ENCODE measurements around the gene SPRR1A.

Gene SPRR1A, protein sequence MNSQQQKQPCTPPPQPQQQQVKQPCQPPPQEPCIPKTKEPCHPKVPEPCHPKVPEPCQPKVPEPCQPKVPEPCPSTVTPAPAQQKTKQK

DNA sequence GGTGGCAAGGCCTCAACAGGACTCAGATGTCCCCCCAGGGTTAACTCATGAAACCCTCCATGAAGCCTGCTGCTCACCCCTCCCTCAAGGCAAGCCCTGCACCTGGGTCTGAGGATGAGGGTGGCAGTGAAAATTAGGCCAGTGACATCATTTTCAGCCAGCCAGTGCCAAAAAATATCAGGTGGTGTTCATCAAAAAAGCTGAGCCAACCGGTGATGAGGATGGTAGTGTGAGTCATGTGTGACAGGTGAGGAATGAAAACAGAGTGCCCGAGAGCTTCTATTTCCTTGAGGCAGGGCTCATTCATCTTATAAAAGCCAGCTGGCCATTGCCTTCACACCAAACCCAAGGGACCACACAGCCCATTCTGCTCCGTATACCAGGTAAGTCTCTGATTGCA, at the start of gene SPRR1A:
TSS of gene SPRR1A (plus strand) at position 339 of the 400 bp plus-strand sequence. CDS start 1,150 bp downstream, outside the sequence.
- Mint-ChIP-seq H3K4me1 (peaks cover 8% of the 10 kb centered on the region), H3K27ac (no peak within 1 kb of the TSS), H3K4me3 (no peak within 1 kb of the TSS), H3K9me3 (no peaks in the 10 kb centered on the region), H3K27me3 (ENCODE audit: low read depth) (peaks cover 18% of the 10 kb centered on the region), H3K36me3 (ENCODE audit: low read depth) (no peaks in the 10 kb centered on the region)
- no peak for TF ChIP-seq CTCF (IDR thresholded peaks at IDR 0.05; ENCODE audit: unreplicated experiment in 3 of 3)

GRCh38 chr1:152940614-152941013, 43.3 kb upstream of the SPRR1A start:
- Mint-ChIP-seq H3K4me3 (no peak overlapping the region), H3K27ac (no peak overlapping the region), H3K27me3 (ENCODE audit: low read depth) (no peaks in the 10 kb centered on the region), H3K9me3 (no peaks in the 10 kb centered on the region), H3K36me3 (ENCODE audit: low read depth) (no peaks in the 10 kb centered on the region), H3K4me1 (no peaks in the 10 kb centered on the region)
- no peak for TF ChIP-seq CTCF (IDR thresholded peaks at IDR 0.05; ENCODE audit: unreplicated experiment in 3 of 3)

- H3K27ac Mint-ChIP-seq = no peak overlapping the region
- no peaks in the 10 kb centered on the region for H3K27me3 Mint-ChIP-seq (ENCODE audit: low read depth)
- TF ChIP-seq CTCF (IDR thresholded peaks at IDR 0.05; ENCODE audit: unreplicated experiment in 3 of 3) = no peak
- no peaks in the 10 kb centered on the region for H3K4me1 Mint-ChIP-seq
- H3K4me3 Mint-ChIP-seq = no peak overlapping the region
- H3K36me3 Mint-ChIP-seq (ENCODE audit: low read depth) = no peaks in the 10 kb centered on the region
- H3K9me3 Mint-ChIP-seq = no peaks in the 10 kb centered on the region
These were observed 42.7 kb upstream of the SPRR1A start for GRCh38 chr1:152941037-152941711.

- H3K4me3 Mint-ChIP-seq = no peak overlapping the region
These were observed 41.7 kb upstream of the SPRR1A start for GRCh38 chr1:152942161-152942560.

DNA sequence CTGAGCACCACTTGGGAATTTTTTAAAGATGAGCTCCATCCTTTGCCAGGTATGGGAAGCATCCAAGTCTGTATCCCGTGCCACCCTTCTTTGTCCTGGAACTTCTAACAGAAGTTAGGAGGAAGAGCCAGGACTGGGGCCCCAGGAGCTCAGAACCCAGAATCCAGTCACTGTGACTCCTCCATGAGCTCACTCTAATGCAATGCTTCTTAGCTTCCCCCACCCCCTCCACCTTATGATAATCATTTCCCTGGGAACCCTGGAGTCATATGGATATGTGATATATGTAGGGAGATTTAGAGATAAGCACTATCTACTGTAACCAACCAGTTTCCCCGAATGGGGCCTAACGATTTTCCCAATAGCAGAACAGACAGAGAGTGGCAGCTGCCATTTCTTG, 37.6 kb upstream of the SPRR1A start:
- peaks cover 3% of the 10 kb centered on the region for H3K9me3 Mint-ChIP-seq
- TF ChIP-seq CTCF (IDR thresholded peaks at IDR 0.05; ENCODE audit: unreplicated experiment in 3 of 3) = no peak
- H3K27me3 Mint-ChIP-seq (ENCODE audit: low read depth) = peaks cover 10% of the 10 kb centered on the region
- no peak overlapping the region for H3K4me3 Mint-ChIP-seq
- H3K27ac Mint-ChIP-seq = no peak overlapping the region
- no peaks in the 10 kb centered on the region for H3K36me3 Mint-ChIP-seq (ENCODE audit: low read depth)
- H3K4me1 Mint-ChIP-seq = no peaks in the 10 kb centered on the region

More at GRCh38 chr1:152942161-152942560, 41.7 kb upstream of the SPRR1A start:
- H3K36me3 Mint-ChIP-seq (ENCODE audit: low read depth) = no peaks in the 10 kb centered on the region
- TF ChIP-seq CTCF (IDR thresholded peaks at IDR 0.05; ENCODE audit: unreplicated experiment in 3 of 3) = no peak
- H3K9me3 Mint-ChIP-seq = no peaks in the 10 kb centered on the region
- no peaks in the 10 kb centered on the region for H3K4me1 Mint-ChIP-seq
- peaks cover 2% of the 10 kb centered on the region for H3K27me3 Mint-ChIP-seq (ENCODE audit: low read depth)
- H3K27ac Mint-ChIP-seq = no peak overlapping the region

All from nephron (organoid).